Dermis blood vessel endothelial cell (primary cell): ENCODE data around the gene PCDHA7. TPM values are rescaled to one million over a fixed set of nuclear protein-coding genes. Genes with fewer than 3 reads are reported as not detected.
"Not testable (repeated sequence)": the region's sequence is repeated elsewhere in the genome, so short reads cannot be mapped to it uniquely, and the experiment has no call there.

Experiments
- DNase-seq: peaks from one replicate; pipeline ENCODE4 v3.0.0; 2010
- total RNA-seq: library from RNA; depleted of rRNA; stranded (reverse); fragments of >200 nt; gene quantifications from 2 replicates; pipeline ENCODE4 v1.2.3, GENCODE V29; 2014

PCDHA7 gene
- total RNA-seq, 1 donor from 2014 or later, result 0.34 TPM

DNA sequence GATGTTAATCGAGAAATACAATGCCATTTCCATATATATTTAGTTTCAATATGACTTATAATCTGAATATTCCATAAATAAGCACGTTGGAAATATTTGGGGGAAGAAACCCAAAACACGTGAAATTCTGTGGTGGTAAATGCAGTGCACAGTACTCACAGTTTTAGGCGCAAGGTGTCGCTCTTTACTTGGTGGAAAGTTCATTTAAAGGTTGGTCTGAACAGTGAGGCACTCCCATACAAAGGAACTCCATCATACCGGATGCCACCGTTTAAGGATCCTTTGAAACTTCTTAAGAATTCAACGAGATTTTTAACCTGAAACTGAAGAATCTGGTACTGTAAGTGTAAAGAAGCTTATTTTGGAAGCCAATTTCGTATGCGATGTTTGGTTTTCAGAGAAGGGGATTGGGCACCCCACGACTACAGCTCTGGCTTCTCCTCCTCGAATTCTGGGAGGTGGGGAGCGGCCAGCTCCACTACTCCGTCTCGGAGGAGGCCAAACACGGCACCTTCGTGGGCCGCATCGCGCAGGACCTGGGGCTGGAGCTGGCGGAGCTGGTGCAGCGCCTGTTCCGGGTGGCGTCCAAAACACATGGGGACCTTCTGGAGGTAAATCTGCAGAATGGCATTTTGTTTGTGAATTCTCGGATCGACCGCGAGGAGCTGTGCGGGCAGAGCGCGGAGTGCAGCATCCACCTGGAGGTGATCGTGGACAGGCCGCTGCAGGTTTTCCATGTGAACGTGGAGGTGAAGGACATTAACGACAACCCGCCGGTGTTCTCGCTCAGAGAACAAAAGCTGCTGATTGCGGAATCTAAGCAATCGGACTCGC is 34.9 kb downstream of the PCDHA7 start, which contains the start of gene PCDHA11:
TSS of gene PCDHA11 (plus strand) at position 237 of the 834 bp plus-strand sequence. CDS start at position 384, 147 bp downstream.
- DNase-seq, result peak; percentile 22

DNA sequence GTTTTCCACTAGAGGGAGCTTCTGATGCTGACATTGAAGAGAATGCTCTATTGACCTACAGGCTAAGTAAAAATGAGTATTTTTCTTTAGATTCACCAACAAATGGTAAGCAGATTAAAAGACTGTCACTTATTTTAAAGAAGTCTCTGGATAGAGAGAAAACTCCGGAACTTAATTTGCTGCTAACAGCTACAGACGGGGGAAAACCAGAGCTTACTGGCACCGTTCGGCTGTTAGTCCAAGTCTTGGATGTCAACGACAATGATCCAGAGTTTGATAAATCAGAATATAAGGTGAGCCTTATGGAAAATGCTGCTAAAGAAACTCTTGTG is 35.5 kb downstream of the PCDHA7 start:
- peak; percentile 5 for DNase-seq

DNA sequence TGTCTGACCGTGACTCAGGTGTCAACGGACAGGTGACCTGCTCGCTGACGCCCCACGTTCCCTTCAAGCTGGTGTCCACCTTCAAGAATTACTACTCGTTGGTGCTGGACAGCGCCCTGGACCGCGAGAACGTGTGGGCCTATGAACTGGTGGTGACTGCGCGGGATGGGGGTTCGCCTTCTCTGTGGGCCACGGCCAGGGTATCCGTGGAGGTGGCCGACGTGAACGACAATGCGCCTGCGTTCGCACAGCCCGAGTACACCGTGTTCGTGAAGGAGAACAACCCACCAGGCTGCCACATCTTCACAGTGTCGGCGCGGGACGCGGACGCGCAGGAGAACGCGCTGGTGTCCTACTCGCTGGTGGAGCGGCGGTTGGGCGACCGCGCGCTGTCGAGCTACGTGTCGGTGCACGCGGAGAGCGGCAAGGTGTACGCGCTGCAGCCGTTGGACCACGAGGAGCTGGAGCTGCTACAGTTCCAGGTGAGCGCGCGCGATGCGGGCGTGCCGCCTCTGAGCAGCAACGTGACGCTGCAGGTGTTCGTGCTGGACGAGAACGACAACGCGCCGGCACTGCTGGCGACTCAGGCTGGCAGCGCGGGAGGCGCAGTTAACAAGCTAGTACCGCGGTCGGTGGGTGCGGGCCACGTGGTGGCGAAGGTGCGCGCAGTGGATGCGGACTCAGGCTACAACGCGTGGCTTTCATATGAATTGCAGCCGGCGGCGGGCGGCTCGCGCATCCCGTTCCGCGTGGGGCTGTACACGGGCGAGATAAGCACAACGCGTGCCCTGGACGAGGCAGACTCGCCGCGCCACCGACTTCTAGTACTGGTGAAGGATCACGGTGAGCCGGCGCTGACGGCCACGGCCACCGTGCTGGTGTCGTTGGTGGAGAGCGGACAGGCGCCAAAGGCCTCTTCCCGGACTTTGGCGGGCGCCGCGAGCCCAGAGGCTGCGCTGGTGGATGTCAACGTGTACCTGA is 36.4 kb downstream of the PCDHA7 start:
- no peak for DNase-seq

DNA sequence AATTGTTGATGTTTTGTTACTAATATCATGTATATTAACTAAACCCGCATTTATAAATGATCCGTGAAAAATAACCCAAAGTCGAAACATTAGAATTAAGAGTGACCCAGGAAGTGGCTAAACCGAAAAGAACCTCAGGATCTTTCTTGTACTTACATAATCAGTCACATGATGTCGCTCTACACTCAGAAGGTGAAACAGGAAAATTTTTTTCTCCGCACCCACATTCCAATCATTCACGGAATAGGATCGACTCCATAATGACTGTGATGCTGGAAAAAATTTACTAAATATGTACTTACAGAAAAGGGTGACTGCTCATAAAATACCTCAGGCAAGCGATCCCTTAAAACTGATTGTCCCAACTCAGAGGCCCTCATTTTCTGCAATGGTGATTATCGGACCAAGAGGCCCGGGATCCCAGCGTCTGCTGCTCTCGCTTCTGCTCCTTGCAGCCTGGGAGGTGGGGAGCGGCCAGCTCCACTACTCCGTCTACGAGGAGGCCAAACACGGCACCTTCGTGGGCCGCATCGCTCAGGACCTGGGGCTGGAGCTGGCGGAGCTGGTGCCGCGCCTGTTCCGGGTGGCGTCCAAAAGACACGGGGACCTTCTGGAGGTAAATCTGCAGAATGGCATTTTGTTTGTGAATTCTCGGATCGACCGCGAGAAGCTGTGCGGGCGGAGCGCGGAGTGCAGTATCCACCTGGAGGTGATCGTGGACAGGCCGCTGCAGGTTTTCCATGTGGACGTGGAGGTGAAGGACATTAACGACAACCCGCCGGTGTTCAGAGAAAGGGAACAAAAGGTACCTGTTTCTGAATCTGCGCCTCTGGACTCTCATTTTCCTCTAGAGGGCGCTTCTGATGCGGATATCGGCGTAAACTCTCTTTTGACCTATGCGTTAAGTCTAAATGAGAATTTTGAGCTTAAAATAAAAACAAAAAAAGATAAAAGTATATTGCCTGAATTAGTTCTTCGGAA is 41.3 kb downstream of the PCDHA7 start, which contains the start of gene PCDHA12:
TSS of gene PCDHA12 (plus strand) at position 224 of the 981 bp plus-strand sequence. CDS start at position 389, 165 bp downstream.
- DNase-seq, result no peak

DNA sequence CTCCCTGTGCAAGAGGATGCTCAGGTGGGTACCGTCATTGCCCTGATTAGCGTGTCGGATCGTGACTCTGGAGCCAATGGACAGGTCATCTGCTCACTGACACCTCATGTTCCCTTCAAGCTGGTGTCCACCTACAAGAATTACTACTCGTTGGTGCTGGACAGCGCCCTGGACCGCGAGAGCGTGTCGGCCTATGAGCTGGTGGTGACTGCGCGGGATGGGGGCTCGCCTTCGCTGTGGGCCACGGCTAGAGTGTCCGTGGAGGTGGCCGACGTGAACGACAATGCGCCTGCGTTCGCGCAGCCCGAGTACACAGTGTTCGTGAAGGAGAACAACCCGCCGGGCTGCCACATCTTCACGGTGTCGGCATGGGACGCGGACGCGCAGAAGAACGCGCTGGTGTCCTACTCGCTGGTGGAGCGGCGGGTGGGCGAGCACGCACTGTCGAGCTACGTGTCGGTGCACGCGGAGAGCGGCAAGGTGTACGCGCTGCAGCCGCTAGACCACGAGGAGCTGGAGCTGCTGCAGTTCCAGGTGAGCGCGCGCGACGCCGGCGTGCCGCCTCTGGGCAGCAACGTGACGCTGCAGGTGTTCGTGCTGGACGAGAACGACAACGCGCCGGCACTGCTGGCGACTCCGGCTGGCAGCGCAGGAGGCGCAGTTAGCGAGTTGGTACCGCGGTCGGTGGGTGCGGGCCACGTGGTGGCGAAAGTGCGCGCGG is 42.6 kb downstream of the PCDHA7 start:
- DNase-seq, result not testable (repeated sequence)

DNA sequence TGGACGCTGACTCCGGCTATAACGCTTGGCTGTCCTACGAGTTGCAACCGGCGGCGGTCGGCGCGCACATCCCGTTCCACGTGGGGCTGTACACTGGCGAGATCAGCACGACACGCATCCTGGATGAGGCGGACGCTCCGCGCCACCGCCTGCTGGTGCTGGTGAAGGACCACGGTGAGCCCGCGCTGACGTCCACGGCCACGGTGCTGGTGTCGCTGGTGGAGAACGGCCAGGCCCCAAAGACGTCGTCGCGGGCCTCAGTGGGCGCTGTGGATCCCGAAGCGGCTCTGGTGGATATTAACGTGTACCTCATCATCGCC is 43.2 kb downstream of the PCDHA7 start:
- DNase-seq, result no peak

DNA sequence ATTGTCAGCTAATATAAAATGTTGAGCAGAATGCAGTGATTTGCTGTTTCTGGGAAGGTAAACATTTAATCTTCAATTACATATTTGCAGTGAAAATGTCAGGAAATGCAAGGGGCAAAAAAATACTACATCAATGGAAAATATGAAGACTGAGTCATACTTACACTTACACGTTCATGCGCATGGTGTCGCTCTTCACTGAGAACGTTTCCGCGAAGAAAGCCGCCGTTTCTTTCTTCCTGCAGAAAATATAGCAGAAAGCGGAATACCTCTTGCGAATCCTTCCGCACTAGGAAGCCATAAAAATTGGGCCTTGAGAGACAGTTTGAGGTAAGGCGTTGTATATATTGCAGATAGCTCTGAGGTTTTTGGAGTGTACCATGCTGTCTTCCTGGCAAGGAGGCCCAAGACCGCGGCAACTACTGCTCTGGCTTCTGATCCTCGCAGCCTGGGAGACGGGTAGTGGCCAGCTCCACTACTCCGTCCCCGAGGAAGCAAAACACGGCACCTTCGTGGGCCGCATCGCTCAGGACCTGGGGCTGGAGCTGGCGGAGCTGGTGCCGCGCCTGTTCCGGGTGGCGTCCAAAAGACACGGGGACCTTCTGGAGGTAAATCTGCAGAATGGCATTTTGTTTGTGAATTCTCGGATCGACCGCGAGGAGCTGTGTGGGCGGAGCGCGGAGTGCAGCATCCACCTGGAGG is 48.0 kb downstream of the PCDHA7 start, which contains the start of gene PCDHA13:
TSS of gene PCDHA13 (plus strand) at position 236 of the 702 bp plus-strand sequence. CDS start at position 381, 145 bp downstream.
- peak; percentile 5 for DNase-seq

DNA sequence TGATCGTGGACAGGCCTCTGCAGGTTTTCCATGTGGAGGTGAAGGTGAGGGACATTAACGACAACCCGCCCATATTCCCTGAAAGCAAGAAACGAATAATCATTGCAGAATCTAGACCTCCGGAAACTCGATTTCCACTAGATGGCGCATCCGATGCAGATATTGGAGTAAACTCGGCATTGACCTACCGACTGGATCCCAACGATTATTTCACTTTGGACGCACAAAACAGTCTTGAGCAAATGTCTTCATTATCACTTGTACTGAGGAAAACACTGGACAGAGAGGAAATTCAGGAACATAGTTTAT is 48.5 kb downstream of the PCDHA7 start:
- DNase-seq, result no peak

DNA sequence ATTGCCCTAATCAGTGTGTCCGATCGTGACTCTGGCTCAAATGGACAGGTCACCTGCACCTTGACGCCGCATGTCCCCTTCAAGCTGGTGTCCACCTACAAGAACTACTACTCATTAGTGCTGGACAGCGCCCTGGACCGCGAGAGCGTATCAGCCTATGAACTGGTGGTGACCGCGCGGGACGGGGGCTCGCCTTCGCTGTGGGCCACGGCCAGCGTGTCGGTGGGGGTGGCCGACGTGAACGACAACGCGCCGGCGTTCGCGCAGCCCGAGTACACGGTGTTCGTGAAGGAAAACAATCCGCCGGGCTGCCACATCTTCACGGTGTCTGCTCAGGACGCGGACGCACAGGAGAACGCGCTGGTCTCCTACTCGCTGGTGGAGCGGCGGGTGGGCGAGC is 49.3 kb downstream of the PCDHA7 start:
- no peak for DNase-seq

DNA sequence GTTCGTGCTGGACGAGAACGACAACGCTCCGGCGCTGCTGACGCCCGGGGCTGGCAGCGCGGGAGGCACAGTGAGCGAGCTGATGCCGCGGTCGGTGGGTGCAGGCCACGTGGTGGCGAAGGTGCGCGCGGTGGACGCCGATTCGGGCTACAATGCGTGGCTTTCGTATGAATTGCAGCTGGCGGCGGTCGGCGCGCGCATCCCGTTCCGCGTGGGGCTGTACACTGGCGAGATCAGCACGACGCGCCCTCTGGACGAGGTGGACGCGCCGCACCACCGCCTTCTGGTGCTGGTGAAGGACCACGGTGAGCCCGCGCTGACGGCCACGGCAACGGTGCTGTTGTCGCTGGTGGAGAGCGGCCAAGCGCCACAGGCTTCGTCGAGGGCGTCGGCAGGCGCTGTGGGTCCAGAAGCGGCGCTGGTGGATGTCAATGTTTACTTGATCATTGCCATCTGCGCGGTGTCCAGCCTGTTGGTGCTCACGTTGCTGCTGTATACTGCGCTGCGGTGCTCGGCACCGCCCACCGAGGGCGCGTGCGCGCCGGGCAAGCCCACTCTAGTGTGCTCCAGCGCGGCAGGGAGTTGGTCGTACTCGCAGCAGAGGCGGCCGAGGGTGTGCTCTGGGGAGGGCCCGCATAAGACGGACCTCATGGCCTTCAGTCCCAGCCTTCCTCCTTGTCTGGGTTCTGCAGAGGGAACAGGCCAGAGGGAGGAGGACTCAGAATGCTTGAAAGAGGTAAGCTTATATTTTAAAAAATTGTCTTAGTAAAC is 50.0 kb downstream of the PCDHA7 start:
- DNase-seq, result no peak

Other genes with a start within 250 kb of the PCDHA7 start
- 1.7 and 3.2 TPM in 2 replicates for gene CD14, start 201.1 kb upstream of the PCDHA7 start, total RNA-seq
- gene TMCO6, start 194.8 kb upstream of the PCDHA7 start, total RNA-seq, result 18.0 and 50.2 TPM in 2 replicates
- gene NDUFA2, start 186.6 kb upstream of the PCDHA7 start, total RNA-seq, result 24.9 and 40.8 TPM in 2 replicates
- gene IK, start 186.4 kb upstream of the PCDHA7 start, total RNA-seq, result 114 and 125 TPM in 2 replicates
- gene WDR55, start 169.4 kb upstream of the PCDHA7 start, total RNA-seq, result 41.1 and 45.1 TPM in 2 replicates
- 0.14 and 0.68 TPM in 2 replicates for gene DND1, start 160.7 kb upstream of the PCDHA7 start, total RNA-seq
- 53.1 and 73.4 TPM in 2 replicates for gene HARS1, start 142.9 kb upstream of the PCDHA7 start, total RNA-seq
- gene HARS2, start 142.8 kb upstream of the PCDHA7 start, total RNA-seq, result 31.5 and 32.3 TPM in 2 replicates
- gene ZMAT2, start 133.8 kb upstream of the PCDHA7 start, total RNA-seq, result 55.5 and 62.3 TPM in 2 replicates
- 0.17 TPM in 1 of 2 replicates, not detected in the other for gene PCDHA1, start 48.1 kb upstream of the PCDHA7 start, total RNA-seq
- 0.17 TPM in 1 of 2 replicates, not detected in the other for gene PCDHA2, start 39.4 kb upstream of the PCDHA7 start, total RNA-seq
- gene PCDHA3, start 33.2 kb upstream of the PCDHA7 start, total RNA-seq, result 0.14 and 0.17 TPM in 2 replicates
- gene PCDHA4, start 27.2 kb upstream of the PCDHA7 start, total RNA-seq, result 0.17 and 0.23 TPM in 2 replicates
- gene PCDHA5, start 12.7 kb upstream of the PCDHA7 start, total RNA-seq, result 0.17 TPM in 1 of 2 replicates, not detected in the other
- 0.09 and 0.17 TPM in 2 replicates for gene PCDHA6, start 6.3 kb upstream of the PCDHA7 start, total RNA-seq
- gene PCDHA8, start 6.9 kb downstream of the PCDHA7 start, total RNA-seq, result 0.05 TPM in 1 of 2 replicates, not detected in the other
- gene PCDHA9, start 14.1 kb downstream of the PCDHA7 start, total RNA-seq, result under 0.01 TPM in 2 replicates
- 0.09 and 0.17 TPM in 2 replicates for gene PCDHA10, start 21.6 kb downstream of the PCDHA7 start, total RNA-seq
- 0.17 and 0.28 TPM in 2 replicates for gene PCDHA11, start 34.7 kb downstream of the PCDHA7 start, total RNA-seq
- 0.17 TPM in 1 of 2 replicates, not detected in the other for gene PCDHA12, start 41.0 kb downstream of the PCDHA7 start, total RNA-seq
- gene PCDHA13, start 47.9 kb downstream of the PCDHA7 start, total RNA-seq, result under 0.01 TPM in 1 of 2 replicates, not detected in the other
- under 0.01 and 0.17 TPM in 2 replicates for gene PCDHAC1, start 92.0 kb downstream of the PCDHA7 start, total RNA-seq
- gene PCDHAC2, start 132.2 kb downstream of the PCDHA7 start, total RNA-seq, result 0.28 and 0.34 TPM in 2 replicates
- gene PCDHB1, start 217.1 kb downstream of the PCDHA7 start, total RNA-seq, result not detected in 2 replicates